AG09319 (cell line): ENCODE results near the gene MEOX1.

ENCODE experiments used
- DNase-seq: peaks from one replicate; pipeline ENCODE4 v3.0.0-alpha.2; 2010; ENCODE audit warnings: low read depth; ENCODE audit errors: extremely low read depth
- TF ChIP-seq, protein P1 (sequence below): IDR thresholded peaks from 2 replicates; pipeline ENCODE4 v1.5.1; 2011; ENCODE audit warnings: low read depth, mild to moderate bottlenecking, inconsistent platforms, low read length, moderate library complexity

The MEOX1 gene

DNA sequence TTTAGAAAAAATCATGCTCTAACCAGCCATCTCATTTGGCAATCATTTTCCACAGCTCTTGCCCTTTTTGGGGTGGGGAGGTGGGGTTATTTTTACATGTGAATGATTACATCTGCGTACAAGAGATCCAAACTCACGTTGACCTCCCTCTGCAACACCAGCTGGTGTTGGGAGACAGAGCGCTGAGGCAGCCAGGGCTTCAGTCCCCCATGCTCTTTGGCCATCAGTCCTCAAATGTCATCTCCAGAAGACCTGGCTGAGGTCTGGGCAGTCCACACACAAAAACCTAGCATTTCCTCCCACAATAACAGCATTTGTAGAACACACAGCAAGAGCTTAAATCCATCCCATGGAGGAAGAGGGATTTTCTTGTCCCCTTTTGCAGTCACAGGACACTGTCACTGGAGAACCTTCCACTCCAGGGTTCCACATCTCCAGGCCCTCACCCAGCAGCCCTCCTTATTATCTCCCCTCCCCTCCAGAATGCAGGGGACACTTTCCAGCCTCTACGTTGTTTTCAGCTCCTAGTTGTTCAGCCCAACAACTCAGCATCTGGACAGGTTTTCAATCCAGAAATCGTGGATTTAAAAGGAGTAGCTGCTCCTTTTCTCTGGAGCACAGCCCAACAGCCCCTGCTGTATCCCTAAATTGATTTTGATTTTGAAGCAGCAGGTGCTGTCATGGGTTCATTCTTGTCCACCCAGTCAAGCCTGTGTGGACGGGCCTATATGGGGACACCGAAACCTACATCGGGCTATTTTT lies 21.1 kb downstream of the MEOX1 start:
- DNase-seq: no peak
- TF ChIP-seq, protein P1, sequence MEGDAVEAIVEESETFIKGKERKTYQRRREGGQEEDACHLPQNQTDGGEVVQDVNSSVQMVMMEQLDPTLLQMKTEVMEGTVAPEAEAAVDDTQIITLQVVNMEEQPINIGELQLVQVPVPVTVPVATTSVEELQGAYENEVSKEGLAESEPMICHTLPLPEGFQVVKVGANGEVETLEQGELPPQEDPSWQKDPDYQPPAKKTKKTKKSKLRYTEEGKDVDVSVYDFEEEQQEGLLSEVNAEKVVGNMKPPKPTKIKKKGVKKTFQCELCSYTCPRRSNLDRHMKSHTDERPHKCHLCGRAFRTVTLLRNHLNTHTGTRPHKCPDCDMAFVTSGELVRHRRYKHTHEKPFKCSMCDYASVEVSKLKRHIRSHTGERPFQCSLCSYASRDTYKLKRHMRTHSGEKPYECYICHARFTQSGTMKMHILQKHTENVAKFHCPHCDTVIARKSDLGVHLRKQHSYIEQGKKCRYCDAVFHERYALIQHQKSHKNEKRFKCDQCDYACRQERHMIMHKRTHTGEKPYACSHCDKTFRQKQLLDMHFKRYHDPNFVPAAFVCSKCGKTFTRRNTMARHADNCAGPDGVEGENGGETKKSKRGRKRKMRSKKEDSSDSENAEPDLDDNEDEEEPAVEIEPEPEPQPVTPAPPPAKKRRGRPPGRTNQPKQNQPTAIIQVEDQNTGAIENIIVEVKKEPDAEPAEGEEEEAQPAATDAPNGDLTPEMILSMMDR: no peak

DNA sequence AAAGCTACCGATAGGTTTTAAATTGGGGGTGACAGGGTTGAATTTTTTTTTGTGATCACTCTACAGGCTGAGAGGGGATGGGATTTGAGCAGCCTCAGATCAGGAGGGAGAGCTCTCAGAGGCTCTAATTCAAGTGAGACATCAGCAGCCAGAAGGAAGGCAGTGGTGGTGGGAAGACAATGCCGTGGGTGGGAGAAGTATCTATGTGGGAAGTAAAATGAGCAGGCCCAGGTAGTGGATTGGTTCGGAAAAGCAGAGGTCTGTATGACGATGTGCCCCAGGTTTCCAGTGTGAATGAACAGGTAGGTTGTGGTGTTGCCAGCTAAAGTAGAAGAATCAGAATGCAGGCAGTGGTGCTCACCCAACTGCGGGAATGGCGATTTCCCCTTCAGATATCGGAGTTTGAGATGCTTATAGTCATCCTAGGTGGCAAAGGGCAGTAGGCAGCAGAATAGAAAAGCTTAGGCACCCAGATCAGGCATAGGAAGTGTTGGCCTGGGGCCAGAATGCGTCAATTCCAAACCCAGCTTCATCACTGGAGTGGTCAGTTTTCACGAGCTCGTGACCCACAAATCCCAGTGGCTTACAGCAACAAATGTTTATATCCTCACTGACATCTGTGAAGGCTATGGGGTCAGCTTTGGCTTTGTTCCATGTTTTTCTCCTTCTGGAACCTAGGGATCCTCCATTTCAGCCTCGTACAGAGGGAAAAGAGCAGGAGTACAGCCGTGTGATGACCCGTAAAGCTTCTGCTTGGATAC lies 24.0 kb downstream of the MEOX1 start:
- TF ChIP-seq, protein P1: no peak
- no peak for DNase-seq

DNA sequence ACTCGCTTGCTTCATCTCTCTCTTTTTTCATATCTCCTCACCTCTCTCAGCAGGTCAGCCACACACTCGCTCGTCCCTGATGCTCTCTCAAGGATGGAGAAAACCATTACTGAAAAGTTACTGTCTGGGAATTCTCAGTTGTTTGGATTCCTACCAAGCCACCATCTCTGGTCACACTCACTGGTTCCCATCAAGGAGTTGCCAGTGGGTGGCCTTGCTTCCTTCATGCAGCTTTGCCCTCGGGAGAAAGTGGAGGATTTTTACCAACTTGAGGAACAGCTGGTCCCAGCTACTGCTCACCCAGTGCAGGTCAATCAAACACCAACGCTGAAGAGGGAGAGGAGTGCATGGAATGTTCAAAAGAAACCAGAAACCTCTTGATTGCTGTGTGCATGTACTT lies 25.3 kb downstream of the MEOX1 start:
- TF ChIP-seq, protein P1: no peak
- DNase-seq: no peak

DNA sequence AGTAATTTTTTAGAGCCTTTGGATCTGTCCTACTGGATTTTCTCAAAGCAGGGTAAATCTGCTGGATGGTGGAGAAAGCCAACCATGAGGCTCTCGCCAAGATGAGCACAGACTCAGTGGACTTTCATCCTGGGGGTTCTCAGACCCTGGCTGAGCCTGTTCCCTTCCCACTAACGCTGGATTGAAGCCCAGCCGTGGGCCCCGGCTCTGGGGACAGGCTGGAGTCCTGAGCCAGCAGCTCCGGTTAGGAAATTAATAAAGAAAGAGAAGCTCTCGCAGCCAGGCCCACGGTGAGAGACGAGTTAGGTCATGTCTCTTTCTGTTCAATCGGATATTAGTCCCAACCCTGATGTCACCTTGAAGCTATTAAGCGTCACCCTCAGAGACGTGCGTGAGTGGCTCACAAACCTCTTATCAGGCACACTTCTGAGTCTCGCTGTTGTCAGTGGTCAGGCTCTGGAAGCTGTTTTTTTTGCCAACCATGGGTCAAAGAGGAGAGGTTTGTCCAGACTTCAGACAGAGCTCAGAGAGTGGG lies 27.1 kb downstream of the MEOX1 start:
- no peak for DNase-seq
- TF ChIP-seq, protein P1: no peak

DNA sequence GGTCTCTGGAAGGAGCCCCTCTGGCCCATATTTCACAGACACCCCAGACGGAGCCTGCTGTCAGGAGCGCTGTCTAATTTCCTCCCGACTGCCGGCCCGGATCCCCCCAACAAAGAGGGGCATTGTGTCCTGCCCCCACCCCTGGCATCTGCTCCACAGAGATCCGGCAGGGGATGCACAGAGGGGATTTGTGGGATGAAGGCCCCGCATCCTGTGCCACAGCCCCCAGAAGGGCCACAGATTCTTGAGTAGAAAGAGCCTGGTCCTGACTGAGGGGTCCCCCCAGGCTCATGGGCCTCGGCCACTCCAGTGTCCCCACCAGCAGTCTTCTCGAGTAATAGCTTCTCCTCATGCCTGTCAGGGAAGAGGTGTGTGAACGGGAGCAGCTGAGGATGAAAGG lies 29.5 kb downstream of the MEOX1 start:
- no peak for DNase-seq
- TF ChIP-seq, protein P1: no peak

DNA sequence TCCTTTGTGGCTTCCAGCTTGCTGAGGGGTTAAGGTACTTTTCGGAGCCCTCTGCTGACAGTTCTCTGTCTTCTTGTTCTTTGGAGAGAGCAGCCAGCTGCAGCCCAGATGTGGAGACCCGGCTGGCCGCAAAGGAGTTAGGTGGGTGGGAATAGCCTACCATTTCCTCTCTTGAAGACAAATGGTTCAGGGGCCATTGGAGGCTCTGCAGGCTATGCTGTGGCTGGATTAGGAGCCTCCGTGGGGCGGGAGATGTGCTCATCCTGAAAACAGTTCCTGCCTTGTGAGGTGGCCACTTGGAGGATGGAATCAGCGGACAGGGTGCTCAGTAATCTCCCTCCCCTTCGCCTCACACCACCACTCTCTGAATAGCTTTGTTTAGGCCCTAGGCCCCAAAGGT lies 30.3 kb downstream of the MEOX1 start:
- DNase-seq: no peak
- TF ChIP-seq, protein P1: no peak

DNA sequence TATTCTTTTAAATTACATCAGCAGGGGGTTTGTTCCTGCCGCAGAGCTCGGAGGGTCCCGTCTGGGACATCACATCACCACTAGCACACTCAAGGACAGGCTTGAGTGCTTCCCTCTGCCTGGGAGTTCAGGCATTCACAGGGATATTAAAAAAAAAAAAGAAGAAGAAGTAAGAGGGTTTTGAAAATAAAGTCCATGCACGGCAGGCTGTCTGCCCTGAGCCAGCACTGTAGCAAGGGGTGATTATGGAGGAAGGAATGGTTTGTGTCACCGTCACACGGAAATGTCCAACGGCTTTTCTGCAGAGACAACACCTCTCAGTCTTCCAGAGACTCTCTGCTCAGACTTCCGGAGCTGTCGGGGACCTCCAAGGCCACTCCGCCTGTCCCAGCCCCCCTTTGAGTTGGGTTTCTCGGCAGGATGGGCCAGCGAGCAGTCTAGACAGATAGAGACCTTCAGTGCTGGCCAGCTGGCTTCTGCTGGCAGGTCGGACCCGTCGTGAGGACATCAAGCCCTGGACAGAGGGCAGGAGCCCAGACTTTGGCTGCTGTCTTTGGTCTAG lies 33.6 kb downstream of the MEOX1 start:
- TF ChIP-seq, protein P1: no peak; the same call in 1 of the 2 replicates
- DNase-seq: no peak
